PC-9 (cell line): ENCODE measurements around the gene LHFPL2. TPM values are rescaled to one million over a fixed set of nuclear protein-coding genes. Genes with fewer than 3 reads are reported as not detected.

ENCODE experiments used
- BruUV-seq: library from RNA; stranded (reverse); fragments of 400-500 nt; replicated peaks from 2 replicates; lab custom pipeline; 2021; lab: Mats Ljungman, UMichigan
- CTCF ChIA-PET: fragments of 300-600 bp; sonication (Branson Sonifier 250); formaldehyde crosslinking; loops from one replicate; lab custom pipeline; 2022; ENCODE audit warnings: antibody characterized with exemption; lab: Charles Lee
- POLR2A ChIA-PET: fragments of 300-600 bp; sonication (Branson Sonifier 250); formaldehyde crosslinking; loops from one replicate; lab custom pipeline; 2022; ENCODE audit warnings: antibody characterized with exemption; ENCODE audit not compliant: unreplicated experiment; lab: Charles Lee
- DNase-seq, 2 experiments: peaks; one replicate each; pipeline versions ENCODE4 v3.0.0 to v3.0.0-alpha.2; 2015 to 2022; ENCODE audit warnings: mixed read lengths in 1 of 2
- H2AFZ ChIP-seq: fragments of 200-600 bp; sonication (generic); 2 replicates; pipeline ENCODE4 v1.8.1; 2017; ENCODE audit warnings: antibody characterized with exemption
- H3F3A ChIP-seq: fragments of 200-600 bp; sonication (generic); 2 replicates; pipeline ENCODE4 v1.8.1; 2017; ENCODE audit warnings: antibody characterized with exemption, mild to moderate bottlenecking, low read depth; ENCODE audit not compliant: insufficient read depth
- H3K27ac ChIP-seq: fragments of 200-600 bp; sonication (generic); 2 replicates; pipeline ENCODE4 v1.6.1; 2016; ENCODE audit warnings: mixed run types
- H3K27me3 ChIP-seq: fragments of 200-600 bp; sonication (generic); 2 replicates; pipeline ENCODE4 v1.6.1; 2016; ENCODE audit warnings: low read depth, mixed run types; ENCODE audit not compliant: insufficient read depth
- H3K36me3 ChIP-seq: fragments of 200-600 bp; sonication (generic); 2 replicates; pipeline ENCODE4 v1.6.1; 2016; ENCODE audit warnings: low read depth, mixed run types
- H3K4me1 ChIP-seq: fragments of 200-600 bp; sonication (generic); replicated peaks from 2 replicates; pipeline ENCODE4 v1.6.1; 2016; ENCODE audit warnings: mixed run types; ENCODE audit not compliant: insufficient read depth
- H3K4me2 ChIP-seq: fragments of 200-600 bp; sonication (generic); 2 replicates; pipeline ENCODE4 v1.6.1; 2017; ENCODE audit warnings: mixed run types
- H3K4me3 ChIP-seq: fragments of 200-600 bp; sonication (generic); 2 replicates; pipeline ENCODE4 v1.6.1; 2016; ENCODE audit warnings: mixed run types
- H3K79me2 ChIP-seq: fragments of 200-600 bp; sonication (generic); 2 replicates; pipeline ENCODE4 v1.6.1; 2017; ENCODE audit warnings: low read depth, mixed run types
- H3K9me2 ChIP-seq: fragments of 200-600 bp; sonication (generic); 2 replicates; pipeline ENCODE4 v1.8.1; 2017; ENCODE audit warnings: mild to moderate bottlenecking; ENCODE audit not compliant: insufficient read depth
- H3K9me3 ChIP-seq: fragments of 200-600 bp; sonication (generic); 2 replicates; pipeline ENCODE4 v1.8.1; 2016; ENCODE audit warnings: low read depth; ENCODE audit not compliant: insufficient read depth
- H4K20me1 ChIP-seq: fragments of 200-600 bp; sonication (generic); 2 replicates; pipeline ENCODE4 v1.8.1; 2017; ENCODE audit not compliant: insufficient read depth
- EZH2 ChIP-seq: fragments of 200-600 bp; sonication (generic); IDR thresholded peaks from 2 replicates; pipeline ENCODE4 v1.8.0; 2017; ENCODE audit warnings: antibody characterized with exemption, low read depth
- intact Hi-C: fragments of 100-400 bp; cut with micrococcal nuclease; formaldehyde crosslinking; loops from one replicate; pipeline ENCODE4 v1.10.0; 2022; ENCODE audit not compliant: unreplicated experiment
- total RNA-seq: library from RNA; stranded (reverse); gene quantifications from 2 replicates; pipeline ENCODE4 v1.2.3, GENCODE V29; 2021
- TF ChIP-seq, protein P1 (sequence below): fragments of 200-600 bp; sonication (generic); conservative IDR thresholded peaks from 2 replicates; pipeline ENCODE4 v1.6.1; 2017; ENCODE audit warnings: mixed run types, antibody characterized with exemption, mild to moderate bottlenecking, moderate library complexity

The LHFPL2 gene
- total RNA-seq, 1 experiment from 2014 or later: 10.1 TPM

DNA sequence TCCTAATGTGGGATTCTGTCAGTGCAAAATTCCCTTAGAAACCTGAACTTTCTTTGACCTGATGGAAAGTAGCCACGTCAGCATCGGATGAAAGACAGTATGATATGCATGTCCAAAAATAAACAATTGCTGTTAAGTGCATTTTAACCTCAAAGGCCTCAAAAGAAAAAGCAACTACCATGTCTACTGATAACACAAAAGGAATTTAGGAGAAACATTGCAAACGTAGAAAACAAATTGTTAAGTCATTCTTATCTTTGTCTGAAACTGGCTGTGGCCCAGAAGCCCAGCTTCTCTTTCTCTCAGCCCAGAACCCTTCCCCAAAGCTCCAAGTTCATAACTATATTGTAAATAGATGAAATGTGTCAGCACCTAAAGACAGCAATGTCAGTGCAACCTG lies 11.1 kb upstream of the LHFPL2 start:
- Histone ChIP-seq H3K36me3 (no peaks in the 10 kb centered on the region), H3K79me2 (no peaks in the 10 kb centered on the region), H3K4me1 (no peaks in the 10 kb centered on the region), H3K4me2 (no peak overlapping the region), H2AFZ (no peak overlapping the region), H3K27me3 (no peaks in the 10 kb centered on the region), H3K27ac (no peak overlapping the region), H3K9me2 (0 out of 2 replicates have a peak, but pooled peaks cover 3% of the 10 kb centered on the region), H3K4me3 (no peak overlapping the region), H4K20me1 (no peaks in the 10 kb centered on the region), H3F3A (no peaks in the 10 kb centered on the region), H3K9me3 (no peaks in the 10 kb centered on the region)
- TF ChIP-seq EZH2: no peak
- TF ChIP-seq, protein P1, sequence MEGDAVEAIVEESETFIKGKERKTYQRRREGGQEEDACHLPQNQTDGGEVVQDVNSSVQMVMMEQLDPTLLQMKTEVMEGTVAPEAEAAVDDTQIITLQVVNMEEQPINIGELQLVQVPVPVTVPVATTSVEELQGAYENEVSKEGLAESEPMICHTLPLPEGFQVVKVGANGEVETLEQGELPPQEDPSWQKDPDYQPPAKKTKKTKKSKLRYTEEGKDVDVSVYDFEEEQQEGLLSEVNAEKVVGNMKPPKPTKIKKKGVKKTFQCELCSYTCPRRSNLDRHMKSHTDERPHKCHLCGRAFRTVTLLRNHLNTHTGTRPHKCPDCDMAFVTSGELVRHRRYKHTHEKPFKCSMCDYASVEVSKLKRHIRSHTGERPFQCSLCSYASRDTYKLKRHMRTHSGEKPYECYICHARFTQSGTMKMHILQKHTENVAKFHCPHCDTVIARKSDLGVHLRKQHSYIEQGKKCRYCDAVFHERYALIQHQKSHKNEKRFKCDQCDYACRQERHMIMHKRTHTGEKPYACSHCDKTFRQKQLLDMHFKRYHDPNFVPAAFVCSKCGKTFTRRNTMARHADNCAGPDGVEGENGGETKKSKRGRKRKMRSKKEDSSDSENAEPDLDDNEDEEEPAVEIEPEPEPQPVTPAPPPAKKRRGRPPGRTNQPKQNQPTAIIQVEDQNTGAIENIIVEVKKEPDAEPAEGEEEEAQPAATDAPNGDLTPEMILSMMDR: no peak
- BruUV-seq: no TSS peak
- intact Hi-C loops: no loop called here
- ChIA-PET CTCF (no interaction called here), POLR2A (no interaction called here)
- DNase-seq: no peak

DNA sequence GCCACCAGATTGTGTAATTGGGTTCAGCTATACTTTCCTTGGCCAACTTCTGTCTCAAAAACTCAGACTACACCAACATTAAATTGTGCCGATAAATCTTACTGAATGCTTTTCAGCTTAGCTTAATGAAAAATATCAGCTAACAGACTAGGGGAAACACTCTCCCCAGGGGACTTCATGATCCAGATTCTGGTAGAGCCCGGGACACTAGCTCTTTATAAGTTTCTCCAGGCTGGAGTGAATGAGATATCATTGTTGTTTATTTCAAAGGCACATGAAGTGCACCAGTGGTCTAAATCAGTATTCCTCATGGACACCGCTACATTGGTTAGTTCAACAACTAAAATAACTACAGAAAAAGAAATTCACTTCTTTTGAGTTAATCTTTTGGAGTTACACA lies 10.5 kb upstream of the LHFPL2 start:
- Histone ChIP-seq H3K4me3 (no peak overlapping the region), H3K36me3 (no peaks in the 10 kb centered on the region), H3F3A (no peaks in the 10 kb centered on the region), H3K9me2 (0 out of 2 replicates have a peak, but pooled peaks cover 3% of the 10 kb centered on the region), H2AFZ (no peak overlapping the region), H4K20me1 (no peaks in the 10 kb centered on the region), H3K79me2 (no peaks in the 10 kb centered on the region), H3K4me2 (no peak overlapping the region), H3K27me3 (no peaks in the 10 kb centered on the region), H3K27ac (no peak overlapping the region), H3K4me1 (no peaks in the 10 kb centered on the region), H3K9me3 (no peaks in the 10 kb centered on the region)
- TF ChIP-seq, protein P1: no peak
- no peak for TF ChIP-seq EZH2
- CTCF ChIA-PET: no interaction called here
- no TSS peak for BruUV-seq
- POLR2A ChIA-PET: no interaction called here
- intact Hi-C loops: no loop called here
- no peak for DNase-seq

DNA sequence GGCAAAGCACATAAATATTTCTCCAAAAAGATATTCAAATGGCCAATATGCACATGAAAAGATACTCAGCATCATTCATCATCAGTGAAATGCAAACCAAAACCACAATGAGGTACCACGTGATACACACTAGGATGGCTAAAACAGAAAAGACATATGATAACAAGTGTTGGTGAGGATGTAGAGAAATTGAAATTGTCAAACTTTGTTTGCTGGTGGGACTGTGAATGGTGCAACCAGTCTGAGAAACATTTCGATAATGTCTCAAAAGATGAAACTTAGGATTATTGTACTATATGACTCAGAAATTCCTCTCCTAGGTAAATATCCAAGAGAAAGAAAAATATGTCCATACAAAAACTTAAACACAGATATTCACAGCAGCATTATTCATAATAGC lies 8.6 kb upstream of the LHFPL2 start:
- no peak overlapping the region for H2AFZ ChIP-seq
- no TSS peak for BruUV-seq
- intact Hi-C loops: no loop called here
- 0 out of 2 replicates have a peak, but pooled peaks cover 3% of the 10 kb centered on the region for H3K9me2 ChIP-seq
- no peaks in the 10 kb centered on the region for H3F3A ChIP-seq
- TF ChIP-seq, protein P1: no peak
- no peak for TF ChIP-seq EZH2
- no peaks in the 10 kb centered on the region for H3K4me1 ChIP-seq
- no peaks in the 10 kb centered on the region for H4K20me1 ChIP-seq
- H3K27me3 ChIP-seq: no peaks in the 10 kb centered on the region
- H3K4me3 ChIP-seq: no peak overlapping the region
- ChIA-PET CTCF (no interaction called here), POLR2A (no interaction called here)
- DNase-seq: no peak
- H3K36me3 ChIP-seq: no peaks in the 10 kb centered on the region
- H3K9me3 ChIP-seq: no peaks in the 10 kb centered on the region
- no peak overlapping the region for H3K4me2 ChIP-seq
- no peaks in the 10 kb centered on the region for H3K79me2 ChIP-seq
- no peak overlapping the region for H3K27ac ChIP-seq
